Right forelimb (tissue), 1 donor: ENCODE data around the gene PLK1.

Experiments
- DNase-seq: peaks from one replicate; pipeline ENCODE4 v3.0.0-alpha.2; 2018

The PLK1 gene

GRCh38 chr16:23682181-23682580 lies 3.5 kb downstream of the PLK1 start:
- no peak for DNase-seq

GRCh38 chr16:23683487-23683886 lies 4.8 kb downstream of the PLK1 start:
- DNase-seq: no peak

GRCh38 chr16:23687034-23687808 lies 8.5 kb downstream of the PLK1 start:
- no peak for DNase-seq

DNA sequence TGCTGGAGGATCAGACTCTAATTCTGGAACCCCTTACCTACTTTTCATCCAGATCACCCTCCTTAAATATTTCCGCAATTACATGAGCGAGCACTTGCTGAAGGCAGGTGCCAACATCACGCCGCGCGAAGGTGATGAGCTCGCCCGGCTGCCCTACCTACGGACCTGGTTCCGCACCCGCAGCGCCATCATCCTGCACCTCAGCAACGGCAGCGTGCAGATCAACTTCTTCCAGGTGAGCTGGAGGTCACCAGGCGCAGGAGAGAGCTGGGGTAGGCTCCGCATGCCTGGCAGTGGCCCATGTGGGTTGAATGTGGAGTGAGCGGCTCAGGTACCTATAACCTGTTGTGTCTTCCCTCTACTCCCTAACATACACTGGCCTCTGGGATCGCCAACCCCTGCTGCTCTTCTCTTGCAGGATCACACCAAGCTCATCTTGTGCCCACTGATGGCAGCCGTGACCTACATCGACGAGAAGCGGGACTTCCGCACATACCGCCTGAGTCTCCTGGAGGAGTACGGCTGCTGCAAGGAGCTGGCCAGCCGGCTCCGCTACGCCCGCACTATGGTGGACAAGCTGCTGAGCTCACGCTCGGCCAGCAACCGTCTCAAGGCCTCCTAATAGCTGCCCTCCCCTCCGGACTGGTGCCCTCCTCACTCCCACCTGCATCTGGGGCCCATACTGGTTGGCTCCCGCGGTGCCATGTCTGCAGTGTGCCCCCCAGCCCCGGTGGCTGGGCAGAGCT lies 10.9 kb downstream of the PLK1 start:
- DNase-seq: no peak

GRCh38 chr16:23690771-23691482 lies 12.2 kb downstream of the PLK1 start:
- DNase-seq: no peak

- DNase-seq: no peak
These were observed 12.9 kb downstream of the PLK1 start for GRCh38 chr16:23691483-23692189.

DNA sequence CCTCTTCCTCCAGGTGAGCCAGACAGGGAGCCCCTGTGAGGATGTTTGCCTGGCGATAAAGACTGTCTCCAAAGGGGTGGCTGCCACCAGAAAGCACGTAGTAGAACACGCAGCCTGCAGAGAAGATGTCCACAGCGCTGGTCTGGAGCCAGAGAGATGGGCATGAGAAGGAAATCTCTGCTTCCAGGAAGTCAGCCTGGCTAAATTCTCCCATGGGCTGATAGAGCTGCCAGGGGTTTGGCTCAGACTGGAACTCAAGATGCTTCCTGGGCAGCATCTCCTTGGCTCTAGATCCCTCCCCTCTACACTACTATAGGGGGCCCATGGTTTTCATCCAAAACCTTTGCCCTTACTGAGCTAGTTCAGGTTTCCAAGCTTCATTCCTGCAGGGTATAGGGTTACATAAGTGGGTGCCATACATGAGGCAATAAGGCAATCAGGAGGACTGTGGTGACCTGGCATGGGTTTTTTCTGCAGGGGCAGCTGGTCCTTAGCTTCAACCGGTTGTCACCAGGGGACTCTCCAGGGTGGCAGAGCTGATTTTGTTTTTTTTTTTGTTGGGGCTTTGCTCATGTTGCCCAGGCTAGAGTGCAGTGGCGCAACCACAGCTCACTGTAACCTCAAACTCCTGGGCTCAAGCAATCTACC lies 13.6 kb downstream of the PLK1 start:
- no peak for DNase-seq

DNA sequence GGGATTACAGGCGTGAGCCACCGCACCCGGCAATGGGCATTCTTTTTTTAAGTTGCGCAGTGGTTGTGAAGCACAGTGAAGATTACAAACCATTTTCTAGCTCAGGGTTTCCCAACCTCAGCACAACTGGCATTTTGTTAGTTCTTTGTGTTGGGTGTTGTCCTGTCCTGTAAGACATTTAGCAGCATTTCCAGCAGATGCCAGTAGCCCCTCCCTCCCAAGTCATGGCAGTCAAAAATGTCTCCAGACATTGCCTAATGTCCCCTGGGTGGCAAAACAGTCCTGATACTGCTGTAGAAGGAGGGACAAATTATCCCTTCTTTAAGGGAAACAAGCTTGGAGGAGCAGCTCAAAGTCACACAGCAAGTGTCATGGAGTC lies 15.6 kb downstream of the PLK1 start:
- no peak for DNase-seq

DNA sequence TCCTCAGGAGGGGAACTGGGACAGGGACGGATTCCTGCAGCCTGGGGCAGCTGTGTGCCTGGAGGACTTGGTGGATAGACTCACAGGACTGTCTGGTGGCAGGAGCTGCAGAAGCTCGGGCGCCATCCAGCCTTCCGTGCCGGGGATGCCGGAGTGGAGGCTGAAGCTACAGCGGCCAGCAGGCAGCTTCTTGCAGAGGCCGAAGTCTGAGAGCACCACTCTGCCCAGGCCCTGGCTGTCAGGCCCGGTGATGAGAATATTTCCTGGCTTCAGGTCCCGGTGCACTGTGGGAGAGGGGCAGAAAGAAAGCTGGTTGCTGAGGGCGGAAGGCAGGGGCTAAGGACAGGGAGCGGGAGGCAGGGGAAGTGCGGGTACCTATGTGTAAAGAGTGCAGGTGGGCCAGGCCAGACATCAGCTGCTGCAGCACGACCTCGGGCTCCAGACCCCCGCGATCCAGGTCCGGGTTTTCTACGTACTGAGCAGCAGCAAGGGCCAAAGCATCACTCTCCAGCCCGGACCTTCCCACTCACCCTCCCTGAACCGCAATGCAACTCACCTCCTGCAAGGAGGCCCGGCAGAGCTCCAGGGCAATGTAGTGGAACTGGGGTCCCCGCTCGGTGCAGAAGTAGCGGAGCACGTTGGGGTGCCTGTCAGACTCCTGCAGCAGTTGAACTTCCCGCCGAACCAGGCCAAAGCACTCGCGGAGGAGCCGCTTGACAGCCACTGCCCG lies 16.1 kb downstream of the PLK1 start:
- no peak for DNase-seq

GRCh38 chr16:23695756-23696155 lies 17.1 kb downstream of the PLK1 start:
- DNase-seq: no peak

DNA sequence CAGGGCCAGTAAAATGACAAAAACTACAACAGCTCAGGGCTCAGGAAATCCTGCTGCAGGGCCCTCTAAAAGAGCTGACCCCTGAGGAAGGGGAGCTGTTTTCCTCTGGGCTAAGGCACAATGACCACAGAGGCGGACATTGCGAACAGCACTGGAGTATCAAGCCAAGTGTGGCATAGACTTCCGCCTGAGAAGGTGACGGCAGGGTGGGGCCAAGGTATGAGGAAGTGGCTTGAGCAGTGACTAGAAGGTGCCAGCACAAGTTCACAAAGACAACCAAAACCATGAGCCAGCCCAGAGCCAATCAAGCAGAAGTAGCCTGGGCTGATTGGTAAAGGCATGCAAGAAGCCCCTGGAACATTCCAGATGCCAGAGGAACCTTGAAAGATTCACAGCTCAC lies 20.4 kb downstream of the PLK1 start:
- no peak for DNase-seq

GRCh38 chr16:23700093-23700492 lies 21.4 kb downstream of the PLK1 start:
- DNase-seq: no peak

GRCh38 chr16:23700509-23700908 lies 21.8 kb downstream of the PLK1 start:
- DNase-seq: no peak

DNA sequence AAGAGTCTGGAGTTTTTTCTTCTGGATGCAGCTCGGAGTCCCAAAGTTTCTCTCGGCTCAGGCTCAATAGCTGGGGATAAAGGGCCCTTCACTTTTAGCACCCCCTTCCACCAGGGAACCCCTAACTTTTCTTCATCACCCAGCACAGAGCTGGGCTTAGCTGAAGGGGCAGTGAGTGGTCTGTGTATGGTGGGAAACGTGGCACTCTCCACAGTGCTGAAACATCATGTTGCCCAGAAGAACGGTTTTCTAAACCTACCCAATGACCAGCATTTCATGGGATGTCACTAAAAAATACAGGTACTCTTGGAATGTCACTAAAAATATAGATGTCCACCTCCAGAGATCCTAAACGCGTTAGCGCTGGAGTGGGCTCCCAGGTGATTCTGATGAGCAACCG lies 22.4 kb downstream of the PLK1 start:
- no peak for DNase-seq

DNA sequence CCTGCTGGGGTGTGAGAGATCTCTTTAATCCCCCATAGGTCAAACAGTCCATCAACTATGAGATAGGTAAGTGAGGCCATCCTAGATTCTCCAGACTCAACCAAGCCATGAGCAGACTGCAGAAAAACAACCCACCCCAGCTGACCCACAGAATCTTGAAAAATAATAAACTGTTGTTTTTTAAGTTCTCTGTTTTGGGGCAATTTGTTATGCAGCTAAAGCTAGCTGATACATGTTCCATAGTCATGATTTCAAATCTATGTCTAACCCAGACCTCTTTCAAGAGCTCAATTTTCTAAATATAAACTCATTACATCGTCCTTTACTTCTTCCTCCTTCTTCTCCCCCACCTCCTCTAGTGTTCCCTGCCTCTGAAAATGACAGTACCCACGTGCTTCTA lies 24.3 kb downstream of the PLK1 start:
- no peak for DNase-seq

GRCh38 chr16:23704772-23705516 lies 26.3 kb downstream of the PLK1 start:
- DNase-seq: no peak

GRCh38 chr16:23705517-23705902 lies 26.8 kb downstream of the PLK1 start:
- DNase-seq: no peak

DNA sequence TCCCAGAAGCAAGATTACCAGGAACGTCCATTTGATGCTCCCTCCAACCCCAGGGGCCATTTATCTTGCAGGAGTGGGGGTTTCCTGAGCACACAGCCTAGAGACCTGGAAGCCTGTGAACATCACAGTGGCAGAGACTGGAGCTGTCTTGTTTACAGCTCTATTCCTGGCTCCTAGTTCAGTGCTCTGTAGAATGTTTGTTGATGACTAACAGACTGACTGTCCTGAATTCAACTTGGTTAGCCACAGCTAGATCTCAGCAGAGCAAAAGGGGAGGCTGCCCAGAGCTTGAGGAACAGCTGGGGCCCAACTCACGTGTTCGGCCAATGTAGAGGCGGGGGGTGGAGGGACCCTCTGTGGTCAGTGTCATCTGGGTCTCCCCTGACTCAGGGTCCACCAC lies 27.8 kb downstream of the PLK1 start:
- no peak for DNase-seq

DNA sequence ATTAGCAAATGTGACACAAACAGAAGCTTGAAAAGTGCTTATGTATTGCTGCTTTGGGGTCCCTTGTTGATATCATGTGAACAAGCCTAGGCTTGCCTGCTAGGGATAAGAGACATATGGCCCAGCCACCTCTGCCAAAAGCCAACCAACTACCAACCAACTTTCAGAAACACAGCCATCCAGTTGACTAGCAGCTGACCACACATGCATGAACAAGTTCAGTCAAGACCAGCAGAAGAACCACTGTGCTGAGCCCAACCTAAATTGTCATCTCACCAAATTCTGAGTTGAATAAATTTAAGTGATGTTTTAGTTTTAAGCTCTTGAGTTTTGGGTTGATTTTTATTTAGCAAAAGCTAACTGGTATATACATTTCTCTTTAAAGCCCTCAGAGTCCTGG lies 30.8 kb downstream of the PLK1 start:
- no peak for DNase-seq

DNA sequence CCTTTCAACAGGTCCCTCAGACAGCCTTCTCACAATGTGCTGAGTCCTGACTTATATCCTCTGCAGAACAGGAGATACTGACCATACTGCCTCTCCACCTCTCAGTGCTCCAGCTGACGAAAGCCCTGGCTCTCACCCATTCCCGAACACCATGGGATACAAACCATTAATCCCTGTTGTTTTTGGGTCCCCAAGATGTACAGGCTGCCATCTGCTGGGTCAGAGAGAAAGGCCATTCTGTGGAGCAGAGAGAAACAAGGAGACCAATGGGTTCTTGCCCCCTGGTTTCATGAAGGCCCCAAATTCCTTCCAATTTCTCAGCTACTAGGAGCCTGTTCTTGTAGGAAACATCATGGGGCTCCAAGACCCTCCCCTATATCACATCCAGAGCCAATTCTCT lies 31.3 kb downstream of the PLK1 start:
- DNase-seq: no peak

GRCh38 chr16:23710504-23710903 lies 31.8 kb downstream of the PLK1 start:
- DNase-seq: no peak
